HG03342 (cell line): Measurements from ENCODE around the gene COL1A1.
A peak's percentile ranks its signal among the peaks of the same experiment; 100 is the strongest.

ENCODE experiments used
- ATAC-seq: cut with Tn5 transposase; IDR thresholded peaks from one replicate; pipeline ENCODE4 v1.9.1; 2021; ENCODE audit warnings: mild to moderate bottlenecking, moderate library complexity; ENCODE audit not compliant: unreplicated experiment

Gene COL1A1

GRCh38 chr17:50145532-50146229, 55.8 kb downstream of the COL1A1 start:
- ATAC-seq, result no peak

GRCh38 chr17:50144845-50145531, 56.4 kb downstream of the COL1A1 start:
- ATAC-seq, result no peak

GRCh38 chr17:50144355-50144754, 57.1 kb downstream of the COL1A1 start:
- ATAC-seq, result no peak

- no peak for ATAC-seq
Measured at GRCh38 chr17:50143461-50144176, 57.8 kb downstream of the COL1A1 start.

- ATAC-seq, result no peak
Measured at GRCh38 chr17:50141745-50142110, 59.7 kb downstream of the COL1A1 start.

- ATAC-seq, result no peak
Measured at GRCh38 chr17:50141026-50141744, 60.2 kb downstream of the COL1A1 start.

- peak; percentile 62 for ATAC-seq
Measured at GRCh38 chr17:50139950-50140885, 61.2 kb downstream of the COL1A1 start.

- ATAC-seq, result no peak
Measured at GRCh38 chr17:50139185-50139783, 62.1 kb downstream of the COL1A1 start.

GRCh38 chr17:50137042-50137441, 64.4 kb downstream of the COL1A1 start:
- ATAC-seq, result no peak

GRCh38 chr17:50136096-50136687, 65.2 kb downstream of the COL1A1 start:
- no peak for ATAC-seq

GRCh38 chr17:50135316-50136095, 65.9 kb downstream of the COL1A1 start:
- no peak for ATAC-seq

GRCh38 chr17:50134206-50135110, 67.0 kb downstream of the COL1A1 start:
- no peak for ATAC-seq

- no peak for ATAC-seq
Measured at GRCh38 chr17:50133769-50134099, 67.7 kb downstream of the COL1A1 start.
